Measurements from ENCODE around the gene RAB40C. TPM values are rescaled to one million over a fixed set of nuclear protein-coding genes. Genes with fewer than 3 reads are reported as not detected.
A peak's percentile ranks its signal among the peaks of the same experiment; 100 is the strongest.

The RAB40C gene
- total RNA-seq, 1 experiment from 2014 or later: 4.4 TPM

DNA sequence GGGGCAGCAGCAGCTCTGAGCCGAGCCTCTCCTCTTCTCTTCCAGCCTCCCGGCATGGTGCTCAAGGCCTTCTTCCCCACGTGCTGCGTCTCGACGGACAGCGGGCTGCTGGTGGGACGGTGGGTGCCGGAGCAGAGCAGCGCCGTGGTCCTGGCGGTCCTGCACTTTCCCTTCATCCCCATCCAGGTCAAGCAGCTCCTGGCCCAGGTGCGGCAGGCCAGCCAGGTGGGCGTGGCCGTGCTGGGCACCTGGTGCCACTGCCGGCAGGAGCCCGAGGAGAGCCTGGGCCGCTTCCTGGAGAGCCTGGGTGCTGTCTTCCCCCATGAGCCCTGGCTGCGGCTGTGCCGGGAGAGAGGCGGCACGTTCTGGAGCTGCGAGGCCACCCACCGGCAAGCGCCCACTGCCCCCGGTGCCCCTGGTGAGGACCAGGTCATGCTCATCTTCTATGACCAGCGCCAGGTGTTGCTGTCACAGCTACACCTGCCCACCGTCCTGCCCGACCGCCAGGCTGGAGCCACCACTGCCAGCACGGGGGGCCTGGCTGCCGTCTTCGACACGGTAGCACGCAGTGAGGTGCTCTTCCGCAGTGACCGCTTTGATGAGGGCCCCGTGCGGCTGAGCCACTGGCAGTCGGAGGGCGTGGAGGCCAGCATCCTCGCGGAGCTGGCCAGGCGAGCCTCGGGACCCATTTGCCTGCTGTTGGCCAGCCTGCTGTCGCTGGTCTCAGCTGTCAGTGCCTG, 15.7 kb upstream of the RAB40C start:
- no peak for DNase-seq (ENCODE audit: low spot score)

DNA sequence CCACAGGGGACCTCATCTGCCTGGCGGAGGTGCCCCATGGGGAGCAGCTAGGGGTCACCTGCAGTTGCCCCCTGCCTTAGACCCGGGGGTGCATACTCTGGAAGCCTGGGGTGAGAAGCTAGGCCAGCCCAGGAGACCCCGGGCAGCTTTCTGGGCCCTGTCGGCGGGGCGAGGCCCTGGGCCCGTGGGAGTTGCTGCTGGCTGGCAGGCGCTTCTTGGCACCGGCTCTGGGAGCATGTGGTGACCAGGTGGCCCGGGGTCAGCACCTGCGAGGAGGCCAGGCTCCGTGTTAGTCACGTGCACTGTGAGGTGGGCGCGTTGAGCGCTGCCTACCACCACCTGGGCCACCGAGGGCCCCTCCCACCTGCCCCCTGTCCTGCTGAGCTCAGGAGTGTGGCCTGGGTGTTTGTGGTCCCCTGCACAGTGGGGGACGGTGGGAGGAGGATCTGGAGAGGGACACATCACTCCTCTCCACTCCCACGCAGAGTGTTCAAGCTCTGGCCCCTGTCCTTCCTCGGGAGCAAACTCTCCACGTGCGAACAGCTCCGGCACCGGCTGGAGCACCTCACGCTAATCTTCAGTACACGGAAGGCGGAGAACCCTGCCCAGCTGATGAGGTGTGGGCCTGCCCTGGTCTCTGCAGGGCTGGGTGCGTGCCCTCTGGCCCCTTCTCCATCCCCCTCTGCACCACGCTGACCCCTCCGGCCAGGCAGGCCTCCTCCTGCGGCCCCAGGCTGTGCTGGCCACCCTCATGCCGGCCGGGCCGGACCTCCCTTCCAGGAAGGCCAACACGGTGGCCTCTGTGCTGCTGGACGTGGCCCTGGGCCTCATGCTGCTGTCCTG, 14.3 kb upstream of the RAB40C start:
- no peak for DNase-seq (ENCODE audit: low spot score)

DNA sequence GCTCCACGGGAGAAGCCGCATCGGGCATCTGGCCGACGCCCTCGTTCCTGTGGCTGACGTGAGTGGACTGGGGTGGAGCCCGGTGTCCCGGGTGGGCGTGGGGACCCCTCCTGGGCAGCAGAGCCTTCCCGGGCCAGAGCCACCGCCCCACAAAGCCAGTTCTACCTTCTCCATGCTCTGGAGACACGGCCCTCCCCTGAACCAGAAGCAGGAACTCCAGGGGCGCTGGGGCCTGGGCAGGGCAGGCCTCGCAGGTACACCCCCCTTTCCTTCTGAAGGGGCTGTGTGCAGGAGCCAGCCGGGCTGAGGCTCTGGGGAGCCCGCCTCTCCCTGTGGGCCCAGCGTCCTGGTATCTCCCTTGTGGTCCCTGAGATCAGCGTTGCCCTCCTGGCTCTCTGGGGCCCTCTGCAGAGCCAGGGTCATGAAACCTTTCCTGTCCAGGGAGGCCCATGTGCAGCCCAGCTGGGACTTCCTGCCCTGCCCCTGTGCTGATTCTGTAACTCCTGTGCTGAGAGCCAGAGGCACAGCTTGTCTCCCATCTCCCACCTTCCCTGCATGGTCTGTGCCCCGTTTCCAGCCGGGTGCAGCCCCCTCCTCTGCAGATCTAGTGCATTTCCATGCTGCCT, 13.6 kb upstream of the RAB40C start:
- DNase-seq (ENCODE audit: low spot score): no peak

DNA sequence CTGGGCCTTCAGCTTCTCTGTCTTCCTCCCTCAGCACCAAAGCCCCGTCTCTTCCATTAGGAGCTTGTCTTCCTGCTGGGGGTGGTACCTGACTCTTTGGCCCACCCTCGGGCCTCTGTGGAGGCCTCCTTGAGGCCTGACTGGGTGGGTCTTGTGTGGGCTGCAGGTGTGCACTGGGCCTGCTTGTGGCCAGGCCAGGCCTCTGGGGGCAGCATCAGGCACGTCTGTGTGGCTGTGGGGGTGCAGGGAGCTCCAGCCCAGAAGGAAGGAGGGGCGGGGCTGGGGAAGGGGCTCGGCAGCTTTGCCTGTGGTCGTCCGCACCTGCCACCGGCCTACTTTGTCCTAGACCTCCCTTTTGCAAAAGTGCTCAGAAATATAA, 13.1 kb upstream of the RAB40C start:
- DNase-seq (ENCODE audit: low spot score): no peak

DNA sequence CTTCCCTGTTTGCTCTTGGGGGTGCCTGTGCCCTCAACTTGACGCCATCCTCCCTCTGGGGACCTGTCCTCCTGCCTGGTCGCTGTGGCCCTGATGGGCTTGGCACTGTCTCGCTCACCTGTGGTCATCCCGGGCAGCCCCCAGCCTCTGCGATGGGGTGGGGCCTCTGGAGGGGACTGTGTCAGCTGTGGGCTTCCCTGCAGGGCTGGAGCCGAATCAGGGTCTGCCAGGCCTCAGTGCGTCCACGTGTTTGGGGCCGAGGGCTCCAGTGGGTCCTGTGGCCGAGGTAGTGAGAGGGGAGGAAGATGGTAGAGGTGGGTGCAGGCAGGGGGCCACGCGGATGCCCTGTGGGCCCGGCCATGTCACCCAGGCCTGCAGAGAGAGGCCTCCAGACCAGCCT, 12.1 kb upstream of the RAB40C start:
- DNase-seq (ENCODE audit: low spot score): no peak

DNA sequence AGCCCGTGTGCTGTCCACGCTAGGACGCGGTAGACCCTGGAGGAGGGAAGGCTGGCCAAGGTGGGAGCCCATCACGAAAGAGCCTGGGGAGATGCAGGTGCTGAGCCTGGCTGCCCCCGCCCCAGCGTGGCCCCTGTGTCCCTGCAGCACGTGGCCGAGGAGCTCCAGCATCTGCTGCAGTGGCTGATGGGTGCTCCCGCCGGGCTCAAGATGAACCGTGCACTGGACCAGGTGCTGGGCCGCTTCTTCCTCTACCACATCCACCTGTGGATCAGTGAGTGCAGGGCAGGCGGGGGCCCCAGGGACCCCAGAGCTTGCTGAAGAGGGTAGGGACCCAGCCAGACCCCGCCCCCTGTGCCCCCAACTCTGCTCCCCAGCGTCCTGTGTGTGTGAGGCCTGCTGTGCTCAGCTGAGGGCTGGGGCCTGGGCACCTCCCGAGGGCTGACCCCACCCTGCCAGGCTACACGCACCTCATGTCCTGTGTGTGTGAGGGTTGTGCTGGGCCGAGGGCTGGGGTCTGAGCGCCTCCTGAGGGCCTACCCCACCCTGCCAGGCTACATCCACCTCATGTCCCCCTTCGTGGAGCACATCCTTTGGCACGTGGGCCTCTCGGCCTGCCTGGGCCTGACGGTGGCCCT, 11.5 kb upstream of the RAB40C start:
- no peak for DNase-seq (ENCODE audit: low spot score)

DNA sequence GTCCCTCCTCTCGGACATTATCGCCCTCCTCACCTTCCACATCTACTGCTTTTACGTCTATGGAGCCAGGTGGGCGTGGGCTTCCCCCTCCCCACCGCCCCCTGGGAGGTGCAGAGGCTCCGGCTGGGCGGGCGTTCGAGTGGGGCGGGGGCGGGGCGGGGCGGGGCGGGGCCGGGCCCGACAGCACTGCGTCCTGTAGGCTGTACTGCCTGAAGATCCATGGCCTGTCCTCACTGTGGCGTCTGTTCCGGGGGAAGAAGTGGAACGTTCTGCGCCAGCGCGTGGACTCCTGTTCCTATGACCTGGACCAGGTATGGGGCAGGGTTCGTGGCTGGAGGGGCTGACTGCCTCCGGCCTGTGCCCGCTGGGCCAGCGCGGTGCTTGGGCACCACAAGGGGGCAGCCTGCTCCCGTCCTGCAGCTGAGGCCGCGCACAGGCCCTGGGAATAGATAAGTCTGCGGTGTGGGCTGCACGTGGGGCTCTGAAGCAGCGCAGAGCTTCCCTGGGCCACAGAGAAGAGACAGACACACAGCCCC, 10.9 kb upstream of the RAB40C start:
- DNase-seq (ENCODE audit: low spot score): no peak

DNA sequence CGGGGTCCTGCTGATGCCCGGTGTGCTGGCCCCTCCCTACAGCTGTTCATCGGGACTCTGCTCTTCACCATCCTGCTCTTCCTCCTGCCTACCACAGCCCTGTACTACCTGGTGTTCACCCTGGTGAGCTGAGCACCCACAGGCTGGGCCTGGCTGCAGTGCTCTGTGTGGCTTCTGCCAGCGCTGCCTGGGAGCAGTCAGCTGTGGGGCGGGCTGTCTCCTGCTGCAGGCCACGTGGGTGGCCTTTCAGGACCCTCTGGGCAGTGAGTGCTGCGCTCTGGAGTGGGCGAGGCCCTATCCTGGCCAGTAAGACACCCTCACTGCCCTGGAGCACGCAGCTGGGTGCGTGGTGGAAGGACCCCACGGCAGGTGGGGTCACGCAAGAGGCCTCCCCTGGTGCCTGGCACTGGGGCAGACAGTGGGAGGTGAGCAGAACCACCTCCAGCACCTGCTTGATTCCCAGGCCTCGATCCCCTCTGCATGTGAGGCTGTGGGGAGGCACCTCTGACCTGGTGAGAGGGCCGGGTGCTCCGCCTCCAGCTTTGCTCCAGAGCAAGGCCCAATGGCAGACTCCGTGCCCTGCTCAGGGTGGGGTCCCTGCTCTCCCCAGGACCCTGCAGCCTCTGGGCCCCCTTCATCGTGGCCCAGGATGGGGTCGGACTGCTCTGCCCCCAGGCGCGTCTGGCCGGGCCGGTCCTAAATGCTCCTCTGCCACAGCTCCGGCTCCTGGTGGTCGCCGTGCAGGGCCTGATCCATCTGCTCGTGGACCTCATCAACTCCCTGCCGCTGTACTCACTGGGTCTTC, 9.5 kb upstream of the RAB40C start:
- no peak for DNase-seq (ENCODE audit: low spot score)

DNA sequence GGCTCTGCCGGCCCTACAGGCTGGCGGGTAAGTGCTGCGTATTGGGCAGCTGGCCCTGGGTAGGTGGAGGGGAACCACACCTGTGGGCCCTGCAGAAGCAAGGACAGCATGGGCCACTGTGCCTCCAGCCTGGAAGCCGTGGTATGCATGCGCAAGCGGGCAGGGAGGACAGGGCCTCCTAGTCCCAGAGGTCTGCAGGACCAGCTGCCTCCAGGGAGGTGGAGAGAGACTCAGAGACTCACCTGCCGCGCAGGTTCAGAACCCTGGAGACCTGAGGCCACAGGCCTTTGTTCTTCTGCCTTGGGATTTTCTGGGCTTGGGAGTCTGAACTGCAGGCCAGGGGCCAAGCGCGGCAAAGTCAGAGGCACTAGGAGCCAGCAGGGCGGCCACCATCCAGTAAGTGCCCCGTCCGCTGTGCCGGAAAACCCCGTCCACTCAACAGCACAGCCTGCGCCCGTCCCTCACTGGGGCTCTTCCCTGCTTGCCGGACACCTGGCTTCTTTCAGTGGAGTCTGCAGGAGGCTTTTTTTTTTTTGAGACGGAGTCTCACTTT, 8.8 kb upstream of the RAB40C start:
- no peak for DNase-seq (ENCODE audit: low spot score)

DNA sequence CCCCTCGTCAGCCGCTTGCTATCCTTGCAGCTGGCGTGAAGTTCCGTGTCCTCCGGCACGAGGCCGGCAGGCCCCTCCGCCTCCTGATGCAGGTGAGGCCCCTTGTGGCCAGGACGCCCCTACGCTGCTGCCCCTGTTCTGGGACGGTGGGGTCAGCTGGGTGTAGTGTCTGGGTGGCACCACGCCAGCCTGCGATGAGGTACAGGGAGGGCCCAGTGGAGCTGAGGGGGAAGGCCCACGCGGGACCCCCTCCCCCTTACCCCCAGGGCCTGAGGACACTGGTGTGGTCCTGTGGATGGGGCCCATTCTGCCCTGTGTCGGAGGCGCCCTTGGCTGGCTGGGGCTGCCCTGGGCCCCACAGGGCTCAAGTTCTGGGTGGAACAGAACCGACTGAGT, 7.7 kb upstream of the RAB40C start:
- DNase-seq (ENCODE audit: low spot score): no peak

DNA sequence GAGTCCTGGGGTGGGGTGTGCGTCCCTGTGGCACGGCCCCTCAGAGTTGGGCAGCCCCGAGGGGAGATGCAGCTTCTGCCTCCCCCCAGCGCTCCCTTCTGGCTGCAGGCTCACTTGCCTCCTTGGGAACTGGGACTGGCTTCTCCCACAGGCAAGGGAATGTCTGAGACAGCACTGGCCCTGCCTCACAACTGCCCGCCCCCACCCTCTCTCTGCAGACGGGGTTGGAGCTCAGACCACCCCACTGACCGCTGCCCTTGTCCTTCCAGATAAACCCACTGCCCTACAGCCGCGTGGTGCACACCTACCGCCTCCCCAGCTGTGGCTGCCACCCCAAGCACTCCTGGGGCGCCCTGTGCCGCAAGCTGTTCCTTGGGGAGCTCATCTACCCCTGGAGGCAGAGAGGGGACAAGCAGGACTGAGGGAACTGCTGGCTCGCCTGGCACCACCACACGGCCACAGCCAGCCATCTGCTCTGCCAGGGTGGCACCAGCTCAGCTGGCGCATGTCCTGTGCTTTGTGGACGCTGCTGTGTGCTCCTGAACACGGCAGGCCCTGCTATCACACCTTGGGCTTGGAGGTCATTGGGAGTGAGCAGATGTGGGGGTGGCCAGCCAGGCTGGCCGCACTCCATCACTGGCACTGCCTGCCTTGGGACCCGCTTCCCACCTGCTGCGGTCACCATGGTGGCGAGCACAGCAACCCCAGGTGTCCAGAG, 7.1 kb upstream of the RAB40C start:
- DNase-seq (ENCODE audit: low spot score): no peak

DNA sequence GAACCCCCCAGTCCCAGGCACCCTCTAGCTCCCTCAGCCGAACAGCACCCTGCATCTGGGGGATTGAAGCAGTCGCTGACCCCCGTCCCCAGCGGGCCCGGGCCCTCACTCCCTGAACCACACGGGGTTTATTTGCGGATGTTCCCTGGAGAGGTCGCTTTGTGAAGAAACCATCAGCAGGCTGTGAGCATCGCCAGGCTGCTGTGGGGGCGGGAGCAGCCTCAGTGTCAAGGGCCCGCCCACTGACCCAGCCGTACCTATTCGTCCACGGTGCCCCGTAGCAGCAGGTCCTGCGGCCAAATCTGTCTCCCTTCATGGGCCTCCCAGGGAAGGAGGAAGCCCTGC, 6.4 kb upstream of the RAB40C start:
- no peak for DNase-seq (ENCODE audit: low spot score)

DNA sequence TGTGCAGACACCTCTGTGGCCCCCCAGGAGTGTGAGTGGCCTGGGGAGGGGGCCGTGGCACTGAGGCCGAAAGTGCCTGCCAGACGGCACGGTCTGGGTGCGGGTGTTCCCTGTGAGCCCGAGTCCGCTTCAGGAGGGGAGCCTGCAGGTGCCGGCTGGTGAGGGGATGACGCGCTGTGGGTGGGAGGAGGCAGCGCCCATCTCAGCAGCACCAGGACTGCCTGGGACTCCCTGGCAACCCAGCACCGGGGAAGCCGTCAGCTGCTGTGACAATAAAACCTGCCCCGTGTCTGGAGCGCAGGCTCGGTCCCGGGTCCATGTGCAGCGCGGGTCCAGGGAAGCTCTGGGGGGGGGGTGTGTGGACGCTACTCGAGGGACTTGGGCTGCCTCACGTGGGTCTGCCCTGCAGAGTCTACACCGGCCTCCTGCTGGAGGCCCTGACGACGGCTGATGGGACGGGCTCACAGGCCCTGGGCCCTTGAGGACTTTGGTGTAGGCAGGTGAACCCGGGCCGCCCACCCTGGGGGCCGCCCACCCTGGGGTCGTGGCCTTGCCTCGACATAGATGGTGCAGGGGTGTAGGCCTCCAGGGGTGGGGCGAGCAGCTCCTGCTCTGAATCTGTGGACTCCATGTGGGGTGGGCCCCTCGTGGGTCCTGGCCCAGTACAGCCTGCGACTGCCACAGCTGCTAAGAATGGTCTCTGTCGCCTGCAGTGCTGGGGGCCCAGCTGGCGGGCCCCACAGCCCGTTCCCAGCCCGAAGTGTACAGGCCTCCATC, 5.9 kb upstream of the RAB40C start:
- DNase-seq (ENCODE audit: low spot score): no peak

DNA sequence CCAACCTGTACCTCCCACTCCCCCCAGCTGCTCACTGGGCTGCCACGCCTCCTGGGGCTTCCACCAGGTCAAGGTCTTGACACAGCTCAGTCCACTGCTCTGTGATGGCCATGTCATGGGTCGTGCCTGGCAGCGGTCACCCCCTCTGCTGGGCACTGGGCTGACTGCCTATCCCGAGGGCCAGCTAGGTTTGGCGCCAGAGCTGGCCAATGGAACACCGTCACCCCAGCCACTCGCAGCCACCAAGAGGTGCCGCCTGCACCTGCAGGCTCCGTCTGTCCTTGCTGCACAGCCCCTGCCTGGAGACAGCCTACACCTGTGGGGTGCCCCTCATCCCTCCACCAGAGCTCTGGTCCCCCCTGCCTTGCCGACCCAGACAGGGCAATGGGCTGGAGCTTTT, 4.5 kb upstream of the RAB40C start:
- no peak for DNase-seq (ENCODE audit: low spot score)

DNA sequence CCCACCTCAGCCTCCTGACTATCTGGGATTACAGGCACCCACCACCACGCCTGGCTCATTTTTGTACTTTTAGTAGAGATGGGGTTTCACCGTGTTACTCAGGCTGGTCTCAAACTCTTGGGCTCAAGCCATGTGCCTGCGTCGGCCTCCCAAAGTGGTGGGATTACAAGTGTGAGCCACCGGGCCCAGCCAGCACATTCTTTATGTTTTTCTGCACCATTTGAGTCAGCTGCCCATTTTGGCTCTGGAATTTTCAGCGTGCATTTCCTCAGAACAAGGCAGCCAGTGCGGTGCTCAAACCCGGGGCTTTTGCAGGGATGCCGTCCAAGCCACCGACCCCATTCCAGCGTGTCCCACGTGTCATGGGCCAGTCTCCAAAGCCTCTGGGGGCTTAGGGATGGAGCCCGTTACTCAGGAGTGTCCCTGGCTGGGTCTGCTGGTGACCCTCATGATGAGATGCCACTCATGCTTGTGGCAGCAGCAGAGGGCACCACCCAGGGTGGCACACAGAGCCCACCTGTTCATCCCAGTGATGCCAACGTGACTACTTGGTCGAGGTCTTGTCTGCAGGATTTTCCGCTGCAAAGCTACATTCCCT, 3.7 kb upstream of the RAB40C start:
- no peak for DNase-seq (ENCODE audit: low spot score)

DNA sequence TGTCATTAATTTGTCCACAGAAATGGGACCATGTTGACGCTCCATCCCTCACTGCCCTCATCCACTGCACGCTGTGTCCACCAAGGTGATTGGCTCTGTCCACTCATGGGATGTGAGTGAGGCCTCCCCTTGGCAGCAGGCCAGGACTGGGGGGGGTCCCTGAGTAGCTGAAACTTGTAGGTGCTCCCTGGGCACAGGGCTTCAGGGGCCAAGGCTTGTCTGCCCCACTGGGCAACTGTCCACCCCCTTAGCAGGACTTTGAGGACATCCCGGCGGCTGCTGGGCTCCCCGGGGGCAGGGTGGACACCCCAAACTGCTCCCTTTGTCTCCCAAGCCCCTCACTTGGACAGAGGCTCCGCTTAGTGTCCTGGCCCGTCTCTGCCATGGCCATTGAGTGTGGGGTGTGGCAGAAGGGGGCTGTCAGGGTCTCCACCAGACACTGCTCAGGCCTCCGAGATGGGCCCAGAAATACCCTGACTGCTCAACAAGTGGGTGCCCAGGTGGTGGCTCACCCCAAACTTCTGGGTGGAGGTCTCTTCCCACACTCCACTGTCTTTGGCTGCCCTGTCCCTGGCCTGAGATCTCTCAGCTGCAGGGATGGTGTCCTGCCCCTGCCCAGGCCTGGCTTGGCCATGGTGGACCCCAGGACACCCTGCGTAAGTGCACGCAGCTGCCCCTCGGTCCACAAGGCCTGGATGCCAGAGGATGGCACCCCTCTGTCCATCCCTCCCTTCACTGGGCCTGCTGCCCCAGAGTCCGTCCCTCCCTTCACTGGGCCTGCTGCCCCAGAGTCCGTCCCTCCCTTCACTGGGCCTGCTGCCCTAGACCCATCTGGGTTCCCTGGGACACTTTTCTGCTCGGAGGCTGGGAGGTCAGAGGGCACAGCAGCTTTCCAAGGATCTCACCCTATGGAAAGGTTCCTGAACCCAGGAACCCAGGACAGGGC, 2.9 kb upstream of the RAB40C start:
- DNase-seq (ENCODE audit: low spot score): no peak

DNA sequence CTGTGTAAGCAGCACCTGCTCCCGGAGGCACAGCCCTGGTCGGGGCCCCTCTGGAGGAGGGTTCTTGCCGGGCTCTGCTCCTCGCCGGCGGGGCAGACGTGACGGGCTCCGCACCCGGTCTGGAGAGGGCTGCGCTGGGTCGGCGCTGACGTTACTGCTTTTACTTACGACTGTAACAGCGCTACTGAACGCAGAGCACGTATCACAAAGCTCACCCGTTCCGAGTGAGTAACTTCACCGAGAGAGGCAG, 1.3 kb upstream of the RAB40C start:
- DNase-seq (ENCODE audit: low spot score): no peak

DNA sequence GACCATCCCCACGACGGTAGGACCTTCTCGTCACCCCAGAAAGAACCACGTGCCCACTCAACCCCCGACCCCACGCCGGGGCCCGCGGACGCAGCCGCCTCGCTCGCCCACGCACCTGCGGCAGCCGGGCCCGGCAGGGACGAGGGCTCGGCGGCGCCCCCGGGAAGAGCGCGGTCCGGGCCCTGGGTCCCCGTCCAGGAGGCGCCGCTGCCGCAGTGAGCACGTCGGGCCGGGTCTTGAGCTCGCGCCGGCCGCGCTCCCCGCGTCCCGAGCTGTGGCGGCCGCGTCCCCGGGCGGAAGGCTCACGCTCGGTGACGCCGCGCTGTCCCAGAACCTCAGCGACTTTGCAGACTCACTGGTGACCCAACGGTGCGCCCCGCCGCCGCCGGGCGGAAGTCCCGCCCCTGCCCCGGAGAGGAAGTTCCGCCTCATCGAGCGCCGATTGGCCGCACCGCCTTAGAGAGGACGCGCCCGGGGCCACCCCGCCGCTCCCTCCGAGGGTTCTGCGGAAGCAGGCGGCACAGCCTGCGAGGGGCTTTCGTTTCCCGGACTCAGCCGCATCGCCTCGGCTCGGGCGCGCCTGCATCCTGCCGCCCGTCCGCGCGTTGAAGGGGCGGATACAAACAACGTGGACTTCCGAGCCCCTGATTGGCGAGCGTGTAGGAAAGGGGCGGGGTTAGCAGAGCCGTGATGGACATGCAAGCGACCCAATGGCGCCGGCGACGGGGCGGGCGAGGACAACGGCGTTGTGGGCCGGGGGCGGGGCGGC, 793 bp upstream of the RAB40C start:
- peak; percentile 81 for DNase-seq (ENCODE audit: low spot score)
